ENCODE data around the gene SERPINE1.
"Not testable (repeated sequence)": the region's sequence is repeated elsewhere in the genome, so short reads cannot be mapped to it uniquely, and the experiment has no call there.

The SERPINE1 gene

GRCh38 chr7:101124376-101125056 is 2.4 kb upstream of the SERPINE1 start:
- FAIRE-seq, result no peak

- no peak for FAIRE-seq
Measured at GRCh38 chr7:101125989-101126650, 784 bp upstream of the SERPINE1 start.

GRCh38 chr7:101127460-101128039 is 646 bp downstream of the SERPINE1 start:
- no peak for FAIRE-seq

- FAIRE-seq, result no peak
Measured at GRCh38 chr7:101128040-101128834, 1.3 kb downstream of the SERPINE1 start.

GRCh38 chr7:101129603-101130117 is 2.8 kb downstream of the SERPINE1 start:
- no peak for FAIRE-seq

GRCh38 chr7:101132626-101133600 is 6.0 kb downstream of the SERPINE1 start:
- FAIRE-seq, result not testable (repeated sequence)

- FAIRE-seq, result no peak
Measured at GRCh38 chr7:101133621-101134398, 6.9 kb downstream of the SERPINE1 start.

- FAIRE-seq, result no peak
Measured at GRCh38 chr7:101134399-101134980, 7.6 kb downstream of the SERPINE1 start.

- FAIRE-seq, result no peak
Measured at GRCh38 chr7:101137651-101138212, 10.8 kb downstream of the SERPINE1 start.

- no peak for FAIRE-seq
Measured at GRCh38 chr7:101138213-101138870, 11.4 kb downstream of the SERPINE1 start.

- FAIRE-seq, result no peak
Measured at GRCh38 chr7:101140339-101140699, 13.4 kb downstream of the SERPINE1 start.

GRCh38 chr7:101140746-101141382 is 14.0 kb downstream of the SERPINE1 start:
- no peak for FAIRE-seq

GRCh38 chr7:101151908-101152651 is 25.2 kb downstream of the SERPINE1 start:
- FAIRE-seq, result no peak

GRCh38 chr7:101153969-101154692 is 27.2 kb downstream of the SERPINE1 start, which contains the start of gene AP1S1:
TSS of gene AP1S1 (plus strand) at chr7:101154476. CDS start at chr7:101154515, 39 bp downstream.
- no peak for FAIRE-seq

- no peak for FAIRE-seq
Measured at GRCh38 chr7:101154693-101155102, 27.8 kb downstream of the SERPINE1 start.

- FAIRE-seq, result no peak
Measured at GRCh38 chr7:101155303-101155702, 28.4 kb downstream of the SERPINE1 start.

GRCh38 chr7:101156277-101156676 is 29.4 kb downstream of the SERPINE1 start:
- FAIRE-seq, result no peak
